Measurements from ENCODE around the gene DCANP1. TPM values are rescaled to one million over a fixed set of nuclear protein-coding genes. Genes with fewer than 3 reads are reported as not detected.

The DCANP1 gene
- total and polyA plus RNA-seq, 2 donors (not counting 3 experiments of a cell fraction or from before 2014, with no cell fraction given): not detected

DNA sequence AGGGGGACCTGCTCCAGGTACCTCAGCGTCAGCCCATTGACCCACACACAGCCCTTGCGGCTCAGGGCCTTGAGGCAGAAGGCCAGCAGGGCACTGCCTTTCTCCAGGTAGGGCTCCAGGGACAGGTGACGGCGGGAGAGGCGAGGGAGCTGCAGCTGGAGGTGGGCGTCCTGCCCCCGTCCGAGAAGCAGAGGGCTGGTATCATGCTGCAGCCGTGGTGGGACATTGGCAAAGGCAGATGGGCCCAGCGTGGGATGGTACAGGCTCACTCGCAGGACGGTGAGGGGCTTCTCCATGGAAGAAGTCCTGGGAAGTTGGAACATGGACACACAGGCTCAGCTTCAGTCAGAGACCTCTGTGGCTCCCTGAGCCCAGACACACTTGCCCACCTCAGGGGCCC, 2.5 kb upstream of the DCANP1 start:
- no peaks in the 10 kb centered on the region for H3K9me1 ChIP-seq (replicated peaks; ENCODE audit: control insufficient read depth, extremely low read depth, insufficient read depth, low read length)
- peaks cover 5 to 8% of the 10 kb centered on the region in 2 experiments for H3K27me3 ChIP-seq (ENCODE audit: control insufficient read depth in 2 of 2, insufficient read depth in 2 of 2, low read length in 2 of 2)
- H3K9ac ChIP-seq (replicated peaks; ENCODE audit: extremely low read depth, insufficient read depth, low read length): no peak overlapping the region
- no peaks in the 10 kb centered on the region for H3K9me3 ChIP-seq (replicated peaks; ENCODE audit: control insufficient read depth, insufficient read depth, low read length)
- dilution Hi-C loops (cut with MboI; ENCODE audit: extremely low pct_ligation_motif_present, low sequenced_read_pairs): loop anchor here (25.0 kb wide), 1 partner anchor 113 kb away; no protein-coding TSS in a partner anchor
- no TSS peak for BruUV-seq (replicated peaks)
- no peaks in the 10 kb centered on the region for H4K20me1 ChIP-seq (replicated peaks; ENCODE audit: control insufficient read depth, extremely low read depth, insufficient read depth, low read length)
- no peaks in the 10 kb centered on the region for H3K79me2 ChIP-seq (ENCODE audit: control insufficient read depth, insufficient read depth, low read length)
- TF ChIP-seq, protein P1, sequence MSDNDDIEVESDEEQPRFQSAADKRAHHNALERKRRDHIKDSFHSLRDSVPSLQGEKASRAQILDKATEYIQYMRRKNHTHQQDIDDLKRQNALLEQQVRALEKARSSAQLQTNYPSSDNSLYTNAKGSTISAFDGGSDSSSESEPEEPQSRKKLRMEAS (IDR thresholded peaks at IDR 0.05; ENCODE audit: insufficient read depth, insufficient read length): no peak
- no peak for TF ChIP-seq JUN (IDR thresholded peaks at IDR 0.05; ENCODE audit: borderline replicate concordance, insufficient read depth, insufficient read length, low read depth)
- TF ChIP-seq EZH2 (IDR thresholded peaks at IDR 0.05; ENCODE audit: borderline replicate concordance, low read depth, low read length, severe bottlenecking): no peak
- TF ChIP-seq GATA2 (IDR thresholded peaks at IDR 0.05; ENCODE audit: insufficient read depth, insufficient read length, low read depth, low read length): no peak
- no peak for FAIRE-seq
- ChIA-PET POLR2A (no interaction called here), CTCF (interaction anchor here (1.0 kb wide), 1 partner anchor 9 kb away, joined by 3 read pairs; no protein-coding TSS in a partner anchor)
- no peak overlapping the region for H3K4me3 ChIP-seq (replicated peaks in 1 of 3; ENCODE audit: insufficient read depth in 1 of 3, low read depth in 1 of 3, low read length in 3 of 3)
- no peak overlapping the region for H3K27ac ChIP-seq (ENCODE audit: insufficient read depth, low read depth, low read length)
- intact Hi-C loops (cut with micrococcal nuclease): no loop called here
- no peaks in the 10 kb centered on the region for H3K36me3 ChIP-seq (ENCODE audit: control insufficient read depth in 2 of 2, extremely low read depth in 1 of 2, insufficient read depth in 2 of 2, low read length in 2 of 2)
- no peak for DNase-seq (ENCODE audit: low read depth, low spot score)
- H2AFZ ChIP-seq (ENCODE audit: low read depth, low read length): no peak overlapping the region
- no peak overlapping the region for H3K4me2 ChIP-seq (ENCODE audit: insufficient read depth, low read length)
- H3K4me1 ChIP-seq (ENCODE audit: control insufficient read depth, extremely low read depth, insufficient read depth, low read length): no peaks in the 10 kb centered on the region

DNA sequence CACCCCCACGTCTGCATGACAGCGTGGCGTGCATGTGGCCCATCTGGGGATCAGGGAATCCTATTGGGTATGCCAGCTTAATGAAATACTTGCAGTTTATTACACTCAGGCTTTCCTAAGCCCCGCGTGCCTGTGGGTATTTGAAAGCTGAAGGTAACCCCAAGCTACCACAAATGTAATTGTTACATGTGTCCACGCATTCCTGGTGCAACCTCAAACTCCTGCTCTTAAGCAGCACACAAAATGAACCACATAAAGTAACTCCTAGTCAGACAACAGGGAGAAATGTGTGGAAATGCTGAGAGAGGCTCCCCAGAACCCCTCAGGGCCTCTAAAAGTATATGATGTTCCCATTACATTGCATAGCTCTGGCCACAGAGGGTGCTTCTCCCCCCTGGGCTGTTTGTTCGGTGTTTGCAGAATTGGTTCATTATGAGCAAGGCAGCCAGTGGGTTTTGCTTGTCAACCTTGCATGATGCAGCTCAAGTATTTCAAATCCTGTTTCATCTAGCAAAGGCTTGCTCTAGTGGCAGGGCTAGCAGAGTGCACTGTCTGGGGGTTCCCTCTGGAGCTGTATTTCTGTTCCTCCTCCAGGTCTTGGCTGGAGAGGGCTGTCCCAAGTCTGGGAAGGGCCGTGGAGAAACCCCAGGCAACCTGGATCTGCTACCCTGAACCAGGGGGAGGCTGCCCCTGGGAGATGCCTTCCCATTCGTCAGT, 1.8 kb upstream of the DCANP1 start:
- no peaks in the 10 kb centered on the region for H3K79me2 ChIP-seq (ENCODE audit: control insufficient read depth, insufficient read depth, low read length)
- DNase-seq (ENCODE audit: low read depth, low spot score) (no peak), FAIRE-seq (no peak)
- ChIA-PET CTCF (interaction anchor here (0.6 to 1.2 kb wide), 3 partner anchors 9 to 17 kb away, joined by 3 to 5 read pairs (median 3); no protein-coding TSS in a partner anchor), POLR2A (no interaction called here)
- no peaks in the 10 kb centered on the region for H3K36me3 ChIP-seq (ENCODE audit: control insufficient read depth in 2 of 2, extremely low read depth in 1 of 2, insufficient read depth in 2 of 2, low read length in 2 of 2)
- H3K4me3 ChIP-seq (replicated peaks in 1 of 3; ENCODE audit: insufficient read depth in 1 of 3, low read depth in 1 of 3, low read length in 3 of 3): no peak overlapping the region
- no peaks in the 10 kb centered on the region for H3K9me3 ChIP-seq (replicated peaks; ENCODE audit: control insufficient read depth, insufficient read depth, low read length)
- H2AFZ ChIP-seq (ENCODE audit: low read depth, low read length): no peak overlapping the region
- H3K27me3 ChIP-seq (ENCODE audit: control insufficient read depth in 2 of 2, insufficient read depth in 2 of 2, low read length in 2 of 2): peaks cover 5 to 6% of the 10 kb centered on the region in 2 experiments
- dilution Hi-C loops (cut with MboI; ENCODE audit: extremely low pct_ligation_motif_present, low sequenced_read_pairs): no loop called here
- no peaks in the 10 kb centered on the region for H4K20me1 ChIP-seq (replicated peaks; ENCODE audit: control insufficient read depth, extremely low read depth, insufficient read depth, low read length)
- no peaks in the 10 kb centered on the region for H3K4me1 ChIP-seq (ENCODE audit: control insufficient read depth, extremely low read depth, insufficient read depth, low read length)
- no peak overlapping the region for H3K27ac ChIP-seq (ENCODE audit: insufficient read depth, low read depth, low read length)
- no peaks in the 10 kb centered on the region for H3K9me1 ChIP-seq (replicated peaks; ENCODE audit: control insufficient read depth, extremely low read depth, insufficient read depth, low read length)
- TF ChIP-seq POLR2AphosphoS5 (IDR thresholded peaks at IDR 0.05; ENCODE audit: insufficient read depth, low read depth, low read length): no peak
- TF ChIP-seq JUN (IDR thresholded peaks at IDR 0.05; ENCODE audit: borderline replicate concordance, insufficient read depth, insufficient read length, low read depth): no peak
- TF ChIP-seq POLR2A (IDR thresholded peaks at IDR 0.05; ENCODE audit: low read depth, low read length): no peak
- no peak for TF ChIP-seq MYC (IDR thresholded peaks at IDR 0.05; ENCODE audit: low read depth, low read length)
- TF ChIP-seq, protein P1 (IDR thresholded peaks at IDR 0.05; ENCODE audit: insufficient read depth, insufficient read length): no peak
- TF ChIP-seq, protein P2, sequence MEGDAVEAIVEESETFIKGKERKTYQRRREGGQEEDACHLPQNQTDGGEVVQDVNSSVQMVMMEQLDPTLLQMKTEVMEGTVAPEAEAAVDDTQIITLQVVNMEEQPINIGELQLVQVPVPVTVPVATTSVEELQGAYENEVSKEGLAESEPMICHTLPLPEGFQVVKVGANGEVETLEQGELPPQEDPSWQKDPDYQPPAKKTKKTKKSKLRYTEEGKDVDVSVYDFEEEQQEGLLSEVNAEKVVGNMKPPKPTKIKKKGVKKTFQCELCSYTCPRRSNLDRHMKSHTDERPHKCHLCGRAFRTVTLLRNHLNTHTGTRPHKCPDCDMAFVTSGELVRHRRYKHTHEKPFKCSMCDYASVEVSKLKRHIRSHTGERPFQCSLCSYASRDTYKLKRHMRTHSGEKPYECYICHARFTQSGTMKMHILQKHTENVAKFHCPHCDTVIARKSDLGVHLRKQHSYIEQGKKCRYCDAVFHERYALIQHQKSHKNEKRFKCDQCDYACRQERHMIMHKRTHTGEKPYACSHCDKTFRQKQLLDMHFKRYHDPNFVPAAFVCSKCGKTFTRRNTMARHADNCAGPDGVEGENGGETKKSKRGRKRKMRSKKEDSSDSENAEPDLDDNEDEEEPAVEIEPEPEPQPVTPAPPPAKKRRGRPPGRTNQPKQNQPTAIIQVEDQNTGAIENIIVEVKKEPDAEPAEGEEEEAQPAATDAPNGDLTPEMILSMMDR (IDR thresholded peaks at IDR 0.05; ENCODE audit: extremely low read depth in 1 of 2, insufficient read depth in 1 of 2, low read depth in 1 of 2, low read length in 2 of 2): no peak
- no peak overlapping the region for H3K4me2 ChIP-seq (ENCODE audit: insufficient read depth, low read length)
- BruUV-seq (replicated peaks): no TSS peak
- no peak overlapping the region for H3K9ac ChIP-seq (replicated peaks; ENCODE audit: extremely low read depth, insufficient read depth, low read length)
- intact Hi-C loops (cut with micrococcal nuclease): no loop called here

All from endothelial cell of umbilical vein (primary cell).